HG03354 (cell line): ENCODE data around the gene MTCL1.

Experiments
- ATAC-seq: cut with Tn5 transposase; IDR thresholded peaks from one replicate; pipeline ENCODE4 v1.9.1; 2021; ENCODE audit warnings: mild to moderate bottlenecking; ENCODE audit not compliant: unreplicated experiment, poor library complexity, severe bottlenecking

The MTCL1 gene

GRCh38 chr18:8685914-8686216 lies 19.5 kb upstream of the MTCL1 start:
- ATAC-seq: no peak

- ATAC-seq: no peak
Observed at GRCh38 chr18:8686611-8687010, 18.7 kb upstream of the MTCL1 start.

- no peak for ATAC-seq
Observed at GRCh38 chr18:8688216-8688800, 17.0 kb upstream of the MTCL1 start.

- no peak for ATAC-seq
Observed at GRCh38 chr18:8688816-8689215, 16.5 kb upstream of the MTCL1 start.

- ATAC-seq: no peak
Observed at GRCh38 chr18:8689517-8689916, 15.8 kb upstream of the MTCL1 start.

- no peak for ATAC-seq
Observed at GRCh38 chr18:8694891-8695290, 10.5 kb upstream of the MTCL1 start.

GRCh38 chr18:8695932-8696517 lies 9.3 kb upstream of the MTCL1 start:
- ATAC-seq: peak; percentile 75

- peak; percentile 69 for ATAC-seq
Observed at GRCh38 chr18:8696749-8697211, 8.6 kb upstream of the MTCL1 start.

GRCh38 chr18:8699126-8699525 lies 6.2 kb upstream of the MTCL1 start:
- no peak for ATAC-seq

GRCh38 chr18:8699948-8700347 lies 5.4 kb upstream of the MTCL1 start:
- no peak for ATAC-seq

GRCh38 chr18:8701546-8702118 lies 3.7 kb upstream of the MTCL1 start:
- ATAC-seq: no peak

- no peak for ATAC-seq
Observed at GRCh38 chr18:8702668-8703067, 2.7 kb upstream of the MTCL1 start.

- ATAC-seq: no peak
Observed at GRCh38 chr18:8703092-8703709, 2.2 kb upstream of the MTCL1 start.

GRCh38 chr18:8703781-8704301 lies 1.5 kb upstream of the MTCL1 start:
- ATAC-seq: no peak

GRCh38 chr18:8704361-8705237 lies 757 bp upstream of the MTCL1 start:
- ATAC-seq: peak; percentile 86

GRCh38 chr18:8705961-8706790 lies 820 bp downstream of the MTCL1 start:
- peak; percentile 7 for ATAC-seq

GRCh38 chr18:8706791-8707555 lies 1.6 kb downstream of the MTCL1 start:
- ATAC-seq: no peak

- no peak for ATAC-seq
Observed at GRCh38 chr18:8707556-8708300, 2.4 kb downstream of the MTCL1 start.
